Measurements from ENCODE around the gene NOTCH4.
A peak's percentile ranks its signal among the peaks of the same experiment; 100 is the strongest.
"Not testable (repeated sequence)": the region's sequence is repeated elsewhere in the genome, so short reads cannot be mapped to it uniquely, and the experiment has no call there.

Gene NOTCH4

DNA sequence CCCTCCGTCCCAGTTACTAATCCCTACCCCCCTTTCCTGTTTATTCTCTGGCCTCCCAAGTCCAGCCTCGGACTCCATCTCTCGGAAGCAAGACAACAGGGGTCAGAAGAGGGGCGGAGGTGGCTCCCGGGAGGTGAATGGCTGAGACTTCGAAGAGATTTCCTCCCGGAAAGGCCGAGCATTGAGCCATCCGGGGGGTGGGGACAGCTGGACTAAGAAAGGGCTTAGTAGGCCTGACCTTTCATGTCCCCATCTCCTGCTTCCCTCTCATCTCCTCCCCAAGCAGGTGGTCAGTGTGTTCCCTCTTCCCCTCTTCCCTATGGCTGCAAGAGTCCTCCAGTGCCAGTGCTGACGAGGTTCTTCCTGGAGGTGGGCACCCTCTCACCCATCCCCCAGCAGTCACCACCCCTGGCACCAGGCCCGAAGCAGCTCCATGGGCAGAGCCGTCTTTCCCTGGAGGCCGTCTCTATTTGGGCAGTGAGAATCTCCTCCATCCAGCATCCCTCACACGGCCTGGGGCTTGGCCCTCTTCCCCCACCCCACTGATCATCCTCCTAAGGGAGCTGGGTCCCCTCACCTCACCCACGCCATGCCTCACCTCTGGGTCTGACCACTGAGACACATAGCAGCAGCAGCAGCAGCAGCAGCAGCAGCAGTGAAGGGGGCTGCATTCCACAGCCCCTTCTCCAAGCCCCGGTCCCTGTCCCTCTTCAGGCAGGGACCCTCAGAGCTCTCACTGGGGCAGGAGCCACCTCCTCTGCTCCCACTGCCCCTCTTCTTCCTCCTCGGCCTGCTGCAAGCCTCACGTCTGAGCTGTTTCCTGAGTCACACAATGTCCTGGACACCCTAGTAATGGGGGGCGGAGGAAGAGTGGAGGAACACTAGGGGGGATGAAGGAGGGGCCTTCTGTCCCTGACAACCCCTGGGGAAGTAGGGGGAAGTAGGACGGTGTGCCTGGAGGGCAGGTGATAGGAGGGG lies at the start of gene NOTCH4:
Gene NOTCH4 (minus strand): TSS at position 810 of the 978 bp plus-strand sequence. CDS start 139 bp downstream, at position 671.
- DNase-seq, result no peak

- no peak for DNase-seq
These were observed 47.6 kb upstream of the NOTCH4 start for GRCh38 chr6:32271429-32271828.

DNA sequence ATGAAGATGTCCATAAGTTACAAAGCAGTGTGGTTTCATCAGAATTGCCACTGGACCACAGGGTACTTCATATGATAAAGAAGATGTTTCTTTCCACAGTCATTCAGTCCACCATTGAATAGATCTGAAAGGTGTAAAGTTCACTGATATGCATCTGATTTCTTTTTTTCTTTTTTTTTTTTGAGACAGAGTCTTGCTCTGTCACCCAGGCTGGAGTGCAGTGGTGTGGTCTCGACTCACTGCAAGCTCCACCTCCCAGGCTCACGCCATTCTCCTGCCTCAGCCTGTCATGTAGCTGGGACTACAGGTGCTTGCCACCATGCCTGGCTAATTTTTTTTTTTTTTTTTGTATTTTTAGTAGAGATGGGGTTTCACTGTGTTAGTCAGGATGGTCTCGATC lies 44.6 kb upstream of the NOTCH4 start:
- DNase-seq, result not testable (repeated sequence)

DNA sequence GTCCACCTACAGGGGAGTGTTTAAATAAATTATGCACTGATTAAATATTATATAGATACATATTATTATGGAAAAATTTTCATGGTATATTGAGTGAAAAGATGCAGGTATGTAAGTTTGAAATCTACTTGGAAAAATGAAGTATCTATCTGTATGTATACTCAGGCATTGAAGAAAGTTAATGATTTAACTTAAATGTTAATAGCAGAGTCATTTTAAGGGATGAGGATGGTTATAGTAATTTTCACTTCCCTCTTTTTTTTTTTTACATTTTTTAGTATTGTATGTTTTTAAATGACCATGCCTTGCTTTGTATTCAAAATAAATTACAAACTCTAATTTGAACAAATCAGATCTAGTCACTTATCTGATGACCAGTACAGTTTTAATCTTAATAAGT lies 43.2 kb upstream of the NOTCH4 start:
- no peak for DNase-seq

DNA sequence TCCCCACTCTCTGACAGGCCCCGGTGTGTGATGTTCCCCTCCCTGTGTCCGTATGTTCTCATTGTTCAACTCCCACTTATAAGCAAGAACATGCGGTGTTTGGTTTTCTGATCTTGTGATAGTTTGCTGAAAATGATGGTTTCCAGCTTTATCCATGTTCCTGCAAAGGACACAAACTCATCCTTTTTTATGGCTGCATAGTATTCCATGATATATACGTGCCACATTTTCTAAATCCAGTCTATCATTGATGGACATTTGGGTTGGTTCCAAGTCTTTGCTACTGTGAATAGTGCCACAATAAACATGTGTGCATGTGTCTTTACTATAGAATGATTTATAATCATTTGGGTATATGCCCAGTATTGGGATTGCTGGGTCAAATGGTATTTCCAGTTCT lies 33.4 kb upstream of the NOTCH4 start:
- DNase-seq, result not testable (repeated sequence)

DNA sequence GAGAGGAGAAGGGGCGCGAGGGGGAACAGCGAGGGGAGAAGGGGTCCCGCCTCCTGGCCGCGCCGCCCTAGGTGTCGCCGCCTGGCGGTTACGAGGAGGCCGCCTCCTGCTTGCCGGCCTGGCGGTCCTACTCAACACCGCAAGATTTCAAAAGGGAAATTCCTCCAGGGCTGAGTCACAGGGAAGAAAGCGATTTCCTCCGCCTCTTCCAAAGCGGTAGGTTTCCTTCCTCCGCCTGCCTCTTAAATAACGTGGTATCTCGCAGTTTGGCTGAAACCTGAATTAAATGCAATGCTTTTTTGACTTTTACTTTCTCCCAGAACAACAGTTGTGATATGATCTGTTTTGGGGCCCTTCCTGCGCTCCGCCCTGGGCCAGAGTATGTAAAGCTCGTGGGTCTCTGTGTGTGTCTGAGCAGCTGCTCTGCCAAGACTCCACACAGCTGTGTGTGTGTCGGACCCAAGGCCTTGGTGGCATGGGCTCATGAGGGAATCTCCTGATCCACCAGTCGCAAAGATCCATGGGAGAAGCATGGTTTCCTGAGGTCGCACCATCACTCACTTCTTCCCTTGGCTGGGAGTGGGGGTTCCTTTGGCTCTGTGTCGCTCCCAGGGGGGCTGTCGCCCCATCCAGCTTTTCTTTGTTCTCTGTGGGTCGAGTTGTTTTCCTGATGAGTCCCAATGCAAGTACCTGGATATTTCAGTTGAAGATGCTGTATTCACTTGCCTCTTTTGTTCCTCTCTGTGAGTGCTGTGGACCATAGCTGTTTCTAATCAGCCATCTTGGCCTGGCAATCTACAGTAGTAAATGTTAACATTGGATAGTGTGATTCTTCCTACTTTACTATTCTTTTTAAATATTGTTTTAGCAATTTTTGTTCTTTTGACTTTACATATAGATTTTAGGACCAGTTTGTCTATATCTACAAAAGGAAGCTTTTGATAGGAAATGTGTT lies 31.6 kb upstream of the NOTCH4 start:
- DNase-seq, result peak; percentile 66 to 78

DNA sequence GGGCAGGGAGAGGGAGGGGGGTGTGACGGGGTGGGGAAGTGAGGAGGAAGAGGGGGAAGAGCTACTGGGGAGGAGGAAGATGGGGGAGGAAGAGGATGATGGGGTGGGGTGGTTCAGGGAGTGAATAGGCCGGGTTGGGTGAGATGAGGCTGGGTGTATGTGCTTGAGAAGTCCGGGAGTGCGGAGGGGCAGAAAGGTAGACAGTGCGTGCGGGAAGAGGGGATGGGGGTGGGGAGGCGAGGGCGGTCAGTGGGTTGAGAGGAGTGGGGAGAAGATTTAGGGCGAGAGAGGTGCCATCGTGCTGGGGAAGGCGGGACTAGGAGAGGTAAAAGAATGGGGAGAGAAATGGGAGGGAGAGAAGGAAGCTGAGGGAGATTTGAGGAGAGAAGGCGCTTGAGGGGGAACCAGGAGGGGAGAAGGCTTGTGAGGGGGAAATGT lies 30.9 kb upstream of the NOTCH4 start:
- no peak for DNase-seq

DNA sequence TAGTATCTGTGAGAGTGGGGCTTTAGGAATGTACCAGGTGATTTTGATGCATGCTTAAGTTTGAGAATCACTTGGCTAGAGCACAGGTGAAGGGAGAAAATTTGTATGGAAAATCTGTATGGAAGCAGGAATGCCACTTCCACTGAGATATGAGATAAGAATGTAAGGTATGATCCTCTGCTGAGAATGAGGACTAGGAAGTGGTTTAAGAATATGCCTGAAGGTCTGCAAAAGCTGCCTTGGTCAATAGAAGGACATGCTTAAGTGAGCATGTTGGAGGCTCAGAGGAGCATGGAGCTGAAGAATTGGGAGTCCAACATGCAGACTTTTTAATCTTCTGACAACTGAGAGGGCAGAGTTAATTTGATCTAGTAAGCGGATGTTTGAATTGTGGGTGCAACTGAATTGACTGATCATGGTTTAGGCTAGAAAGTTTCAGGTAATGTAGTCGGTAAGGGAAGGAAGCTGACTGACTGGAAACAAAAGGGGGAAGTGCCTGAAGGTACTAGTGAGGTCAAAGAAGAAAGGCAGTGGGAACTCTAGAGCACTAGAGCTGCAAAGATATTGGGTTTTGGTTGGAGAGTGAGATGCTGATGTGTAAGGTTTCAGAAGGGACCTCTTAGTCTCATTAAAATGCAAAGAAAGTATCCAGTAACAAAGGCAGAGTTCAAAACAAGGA lies 28.6 kb upstream of the NOTCH4 start:
- no peak for DNase-seq

- DNase-seq, result no peak
These were observed 25.4 kb upstream of the NOTCH4 start for GRCh38 chr6:32249262-32249661.

- no peak for DNase-seq
These were observed 23.5 kb upstream of the NOTCH4 start for GRCh38 chr6:32247401-32247800.

- peak; percentile 78 to 81 for DNase-seq
These were observed 21.1 kb upstream of the NOTCH4 start for GRCh38 chr6:32244946-32245398.

- DNase-seq, result no peak
These were observed 20.4 kb upstream of the NOTCH4 start for GRCh38 chr6:32244270-32244669.

GRCh38 chr6:32242318-32242813 lies 18.5 kb upstream of the NOTCH4 start:
- DNase-seq, result not testable (repeated sequence)

GRCh38 chr6:32240686-32241085 lies 16.8 kb upstream of the NOTCH4 start:
- no peak for DNase-seq

DNA sequence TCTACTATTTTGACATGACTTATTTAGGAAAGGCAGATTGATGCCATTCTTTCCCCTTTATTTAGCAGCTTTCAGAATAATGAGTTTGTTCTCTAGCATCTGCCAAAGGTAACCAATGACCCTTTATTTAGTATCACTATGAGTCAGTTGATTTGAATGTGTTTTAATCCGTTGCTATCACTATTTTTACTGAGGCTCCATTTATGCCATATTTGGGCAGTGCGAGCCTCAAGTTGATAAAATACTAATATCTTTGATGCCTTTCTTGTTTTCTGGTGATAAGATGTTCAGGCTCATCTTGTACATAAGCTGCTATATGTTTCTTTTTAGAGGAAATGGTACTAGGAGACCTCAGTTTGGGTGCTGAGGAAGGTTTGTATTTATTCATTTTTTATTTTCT lies 15.6 kb upstream of the NOTCH4 start:
- no peak for DNase-seq

- DNase-seq, result no peak
These were observed 11.1 kb upstream of the NOTCH4 start for GRCh38 chr6:32234934-32235333.

GRCh38 chr6:32226434-32226833 lies 2.6 kb upstream of the NOTCH4 start:
- DNase-seq, result no peak

- no peak for DNase-seq
These were observed 829 bp upstream of the NOTCH4 start for GRCh38 chr6:32224696-32225095.

DNA sequence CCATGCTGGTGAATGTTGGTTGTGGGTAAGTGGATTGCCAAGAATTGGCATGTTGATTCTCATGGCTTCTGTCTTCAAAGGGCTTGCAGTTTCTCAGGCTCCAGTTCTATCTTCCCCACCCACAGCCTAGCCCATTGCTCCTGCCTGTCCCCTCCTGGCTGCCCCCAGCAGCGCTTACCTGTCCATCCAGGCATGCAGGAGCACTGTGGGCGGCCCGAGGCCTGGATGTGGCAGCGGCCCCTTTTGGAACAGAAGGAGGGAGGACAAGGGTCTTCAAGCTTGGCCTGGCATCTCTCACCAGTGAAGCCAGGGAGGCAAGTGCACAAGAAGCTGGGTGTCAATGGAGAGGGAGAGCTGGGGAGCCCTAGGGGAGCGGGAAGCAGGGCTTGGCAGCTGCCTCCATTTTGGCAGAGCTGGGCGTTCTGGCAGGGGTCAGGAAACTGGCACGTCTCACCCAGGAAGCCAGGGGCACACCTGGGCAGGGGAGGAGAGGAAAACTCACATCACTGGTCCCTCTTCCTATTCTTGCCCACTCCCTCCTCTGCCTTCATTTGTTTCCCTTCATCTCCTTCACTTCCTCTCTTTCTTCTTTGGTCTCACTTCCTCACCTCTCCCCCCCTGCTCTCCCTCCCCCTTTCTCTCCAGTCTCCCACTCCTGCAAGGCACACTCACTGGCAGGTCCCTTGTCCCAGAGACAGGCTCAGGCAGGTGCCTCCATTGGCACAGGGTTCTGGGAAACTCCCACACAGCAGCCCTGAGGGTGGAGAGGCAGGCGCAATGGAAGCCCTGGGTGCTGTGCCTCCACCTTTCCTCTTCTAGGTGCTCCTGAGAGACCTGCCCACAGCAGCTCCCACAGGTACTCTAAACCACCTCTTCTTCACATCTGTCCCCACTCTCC lies 1.3 kb downstream of the NOTCH4 start:
- DNase-seq, result no peak

GRCh38 chr6:32220021-32220420 lies 3.8 kb downstream of the NOTCH4 start:
- no peak for DNase-seq

DNA sequence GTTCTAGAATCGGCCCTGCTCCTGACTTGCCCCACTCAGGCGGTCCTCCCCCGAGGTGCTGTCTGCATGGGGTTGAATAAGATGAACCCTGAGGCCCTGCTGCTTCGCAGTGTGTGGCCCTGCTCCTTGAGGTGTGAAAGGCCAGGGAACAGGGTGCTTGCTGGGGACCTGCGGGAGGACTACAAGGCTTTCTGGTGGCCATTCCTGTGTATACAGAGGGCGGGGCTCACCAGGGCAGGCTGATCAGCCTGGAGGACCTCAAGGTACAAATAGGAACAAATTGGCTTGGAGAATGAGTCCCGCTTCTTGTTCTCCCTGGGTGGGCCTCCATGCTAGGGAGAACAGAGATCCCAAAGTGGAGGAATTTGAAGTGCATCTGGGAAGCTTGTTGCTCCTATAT lies 5.7 kb downstream of the NOTCH4 start:
- DNase-seq, result no peak

Measured in activated T-cell treated with anti-CD3 and anti-CD28 coated beads, Interleukin-2, amount 50 U/mL, for 48 hours (primary cell).